ENCODE measurements around the gene EXOC1L. TPM values are rescaled to one million over a fixed set of nuclear protein-coding genes. Genes with fewer than 3 reads are reported as not detected.

EXOC1L gene
- total and polyA plus RNA-seq, 2 of the 13 experiments (the other 11 are each of a cell fraction or from before 2014, with no cell fraction given) = not detected

DNA sequence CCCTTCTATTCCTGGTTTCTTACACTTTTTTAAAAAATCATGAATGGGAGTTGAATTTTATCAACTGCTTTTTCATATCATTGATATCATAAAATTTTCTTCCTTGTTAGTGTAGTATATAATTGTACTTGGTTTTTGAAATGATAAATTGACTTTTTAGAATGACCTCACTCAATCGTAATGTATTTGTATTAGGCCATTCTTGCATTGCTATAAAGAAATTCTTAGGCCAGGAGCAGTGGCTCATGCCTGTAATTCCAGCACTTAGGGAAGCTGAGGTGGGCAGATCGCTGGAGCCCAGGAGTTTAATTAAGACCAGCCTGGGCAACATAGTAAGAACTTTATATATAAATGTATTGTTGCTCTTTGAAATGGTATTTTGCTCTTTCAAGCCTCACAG lies 40.1 kb downstream of the EXOC1L start:
- no peak overlapping the region for H3K9ac ChIP-seq (ENCODE audit: insufficient read depth, low read depth, low read length)
- ATAC-seq = no peak
- FAIRE-seq = no peak
- H3K9me3 ChIP-seq (ENCODE audit: low read length) = no peaks in the 10 kb centered on the region
- peaks cover 15% of the 10 kb centered on the region for H3K4me1 ChIP-seq (ENCODE audit: insufficient read depth, low read length)
- no peak overlapping the region for H3K4me3 ChIP-seq (replicated peaks in 1 of 3; ENCODE audit: insufficient read depth in 1 of 3, low read depth in 2 of 3, low read length in 3 of 3)
- H3K27ac ChIP-seq (ENCODE audit: extremely low read length, insufficient read depth, low read length) = no peak overlapping the region
- peaks cover 2% of the 10 kb centered on the region for H3K79me2 ChIP-seq (ENCODE audit: insufficient read depth, low read length)
- BruUV-seq (replicated peaks) = no TSS peak
- intact Hi-C loops (cut with micrococcal nuclease; ENCODE audit: unreplicated experiment) (loop anchor here (10.0 kb wide), 1 partner anchor 675 kb away; no protein-coding TSS in a partner anchor), in situ Hi-C loops (cut with HindIII; ENCODE audit: extremely low pct_ligation_motif_present, low pct_unique_long_range_greater_than_20kb) (loop anchor here (25.0 kb wide), 1 partner anchor 472 kb away; the partner anchor contains the start of gene TMEM165)
- no peaks in the 10 kb centered on the region for H4K20me1 ChIP-seq (ENCODE audit: insufficient read depth, low read length)
- H3K4me2 ChIP-seq (ENCODE audit: low read depth, low read length) = no peak overlapping the region
- POLR2A ChIA-PET = no interaction called here
- H3K27me3 ChIP-seq (ENCODE audit: control insufficient read depth in 1 of 2, insufficient read depth in 2 of 2, low read length in 2 of 2) = no peaks in the 10 kb centered on the region
- H3K36me3 ChIP-seq (replicated peaks in 1 of 2; ENCODE audit: control insufficient read depth in 1 of 2, insufficient read depth in 2 of 2, low read length in 2 of 2) = peaks cover 2 to 9% of the 10 kb centered on the region in 2 experiments; a peak in 2 of 5 replicates
- DNase-seq (ENCODE audit: low spot score) = no peak
- TF ChIP-seq YEATS2 (CRISPR knock-in tag; IDR thresholded peaks at IDR 0.05; ENCODE audit: borderline replicate concordance) = no peak
- TF ChIP-seq PPARG (CRISPR knock-in tag; conservative IDR thresholded peaks at IDR 0.05) = no peak
- no peak for TF ChIP-seq CEBPG (CRISPR knock-in tag; IDR thresholded peaks at IDR 0.05)
- H2AFZ ChIP-seq (ENCODE audit: low read length) = no peak overlapping the region
- CTCF ChIA-PET (ENCODE audit: low intra/inter-chr PET ratio, low total read pairs) = no interaction called here
- 96% methylated on average over 2 of the region's 2 CpGs for WGBS (ENCODE audit: low lambda C conversion rate)

GRCh38 chr4:55864577-55865223 lies 45.1 kb downstream of the EXOC1L start:
- peaks cover 4 to 27% of the 10 kb centered on the region in 2 experiments; a peak in 4 of 5 replicates for H3K36me3 ChIP-seq (replicated peaks in 1 of 2; ENCODE audit: control insufficient read depth in 1 of 2, insufficient read depth in 2 of 2, low read length in 2 of 2)
- BruUV-seq (replicated peaks) = no TSS peak
- no peaks in the 10 kb centered on the region for H3K9me3 ChIP-seq (ENCODE audit: low read length)
- H3K4me2 ChIP-seq (ENCODE audit: low read depth, low read length) = no peak overlapping the region
- intact Hi-C loops (cut with micrococcal nuclease; ENCODE audit: unreplicated experiment) = loop anchor here (10.0 kb wide), 1 partner anchor 680 kb away; no protein-coding TSS in a partner anchor
- H3K79me2 ChIP-seq (ENCODE audit: insufficient read depth, low read length) = no peaks in the 10 kb centered on the region
- ChIA-PET POLR2A (no interaction called here), CTCF (ENCODE audit: low intra/inter-chr PET ratio, low total read pairs) (no interaction called here)
- ATAC-seq (no peak), DNase-seq (ENCODE audit: low spot score) (no peak), FAIRE-seq (no peak)
- no peak overlapping the region for H3K4me3 ChIP-seq (replicated peaks in 1 of 3; ENCODE audit: insufficient read depth in 1 of 3, low read depth in 2 of 3, low read length in 3 of 3)
- H3K27ac ChIP-seq (ENCODE audit: extremely low read length, insufficient read depth, low read length) = no peak overlapping the region
- in situ Hi-C loops (cut with HindIII; ENCODE audit: extremely low pct_ligation_motif_present, low pct_unique_long_range_greater_than_20kb) = loop anchor here (25.0 kb wide), 1 partner anchor 477 kb away; the partner anchor contains the start of gene TMEM165
- H4K20me1 ChIP-seq (ENCODE audit: insufficient read depth, low read length) = no peaks in the 10 kb centered on the region
- H3K27me3 ChIP-seq (ENCODE audit: control insufficient read depth in 1 of 2, insufficient read depth in 2 of 2, low read length in 2 of 2) = no peaks in the 10 kb centered on the region
- no peak overlapping the region for H3K9ac ChIP-seq (ENCODE audit: insufficient read depth, low read depth, low read length)
- H2AFZ ChIP-seq (ENCODE audit: low read length) = no peak overlapping the region
- peaks cover 6% of the 10 kb centered on the region; the same call in 1 of the 2 replicates for H3K4me1 ChIP-seq (ENCODE audit: insufficient read depth, low read length)
- WGBS (ENCODE audit: low lambda C conversion rate) = 92% methylated on average over 1 of the region's 1 CpG
- TF ChIP-seq TOE1 (CRISPR knock-in tag; IDR thresholded peaks at IDR 0.05) (no peak), ZNF501 (CRISPR knock-in tag; IDR thresholded peaks at IDR 0.05) (no peak), ZNF691 (CRISPR knock-in tag; IDR thresholded peaks at IDR 0.05; ENCODE audit: borderline replicate concordance, low read depth) (no peak), ZNF317 (CRISPR knock-in tag; IDR thresholded peaks at IDR 0.05) (no peak), BRCA1 (CRISPR knock-in tag; IDR thresholded peaks at IDR 0.05) (no peak), THAP9 (CRISPR knock-in tag; IDR thresholded peaks at IDR 0.05; ENCODE audit: borderline replicate concordance) (no peak)
- TF ChIP-seq, protein P1, sequence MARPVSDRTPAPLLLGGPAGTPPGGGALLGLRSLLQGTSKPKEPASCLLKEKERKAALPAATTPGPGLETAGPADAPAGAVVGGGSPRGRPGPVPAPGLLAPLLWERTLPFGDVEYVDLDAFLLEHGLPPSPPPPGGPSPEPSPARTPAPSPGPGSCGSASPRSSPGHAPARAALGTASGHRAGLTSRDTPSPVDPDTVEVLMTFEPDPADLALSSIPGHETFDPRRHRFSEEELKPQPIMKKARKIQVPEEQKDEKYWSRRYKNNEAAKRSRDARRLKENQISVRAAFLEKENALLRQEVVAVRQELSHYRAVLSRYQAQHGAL (CRISPR knock-in tag; IDR thresholded peaks at IDR 0.05; ENCODE audit: not compliant biosample characterization) = no peak

Data from HepG2 (cell line).